IMR-90 (cell line): ENCODE data around the gene VIPR2. TPM values are rescaled to one million over a fixed set of nuclear protein-coding genes. Genes with fewer than 3 reads are reported as not detected.

ENCODE experiments used
- ATAC-seq: fragments of 200-7000 bp; cut with Tn5 transposase; 2 replicates; pipeline ENCODE4 v1.9.1; 2020; ENCODE audit warnings: low read depth, mild to moderate bottlenecking, moderate library complexity
- BruUV-seq: library from RNA; stranded (reverse); fragments of 400-500 nt; replicated peaks from 2 replicates; lab custom pipeline; 2021; lab: Mats Ljungman, UMichigan
- CTCF ChIA-PET: fragments of 300-600 bp; formaldehyde crosslinking; extraction: SDS; loops from one replicate; lab custom pipeline; 2021; ENCODE audit warnings: antibody characterized with exemption; lab: Yijun Ruan, JAX
- POLR2A ChIA-PET: fragments of 300-600 bp; sonication (Branson Sonifier 250); formaldehyde crosslinking; loops from one replicate; lab custom pipeline; 2022; ENCODE audit warnings: antibody characterized with exemption; ENCODE audit not compliant: unreplicated experiment; lab: Charles Lee
- DNase-seq: peaks from one replicate; pipeline ENCODE4 v3.0.0; 2013
- H2AFZ ChIP-seq: replicated peaks from 2 replicates; pipeline ENCODE3; 2013; ENCODE audit warnings: low read length, mild to moderate bottlenecking; ENCODE audit not compliant: poor library complexity
- H2AK5ac ChIP-seq: 2 replicates; pipeline ENCODE4 v1.6.1; 2013; ENCODE audit warnings: low read depth, low read length, inconsistent platforms
- H2AK9ac ChIP-seq: replicated peaks from 2 replicates; pipeline ENCODE3; 2013; ENCODE audit warnings: mild to moderate bottlenecking, low read depth, low read length, moderate library complexity; ENCODE audit not compliant: poor library complexity
- H2BK120ac ChIP-seq: 2 replicates; pipeline ENCODE4 v1.6.1; 2013; ENCODE audit warnings: low read depth, low read length, inconsistent platforms
- H2BK15ac ChIP-seq: 3 replicates; pipeline ENCODE4 v1.6.1; 2013; ENCODE audit warnings: low read depth, low read length, inconsistent platforms
- H2BK20ac ChIP-seq: 2 replicates; pipeline ENCODE4 v1.6.1; 2013; ENCODE audit warnings: low read depth, mild to moderate bottlenecking, inconsistent platforms, low read length, moderate library complexity
- H2BK5ac ChIP-seq: 2 replicates; pipeline ENCODE4 v1.6.1; 2013; ENCODE audit warnings: mild to moderate bottlenecking, low read depth, low read length, inconsistent platforms; ENCODE audit not compliant: poor library complexity, severe bottlenecking
- H3K14ac ChIP-seq: replicated peaks from 2 replicates; pipeline ENCODE4 v1.6.1; 2013; ENCODE audit warnings: low read depth, low read length, inconsistent platforms
- H3K18ac ChIP-seq: 2 replicates; pipeline ENCODE4 v1.6.1; 2013; ENCODE audit warnings: low read depth, low read length, control low read depth
- H3K23ac ChIP-seq: 2 replicates; pipeline ENCODE4 v1.6.1; 2013; ENCODE audit warnings: low read depth, low read length, inconsistent platforms
- H3K27ac ChIP-seq: 2 replicates; pipeline ENCODE4 v1.5.1; 2013; ENCODE audit warnings: mild to moderate bottlenecking, control low read depth, low read length; ENCODE audit not compliant: insufficient read depth
- H3K27me3 ChIP-seq: 2 replicates; pipeline ENCODE4 v1.6.1; 2013; ENCODE audit warnings: low read length; ENCODE audit not compliant: control insufficient read depth, insufficient read depth
- H3K36me3 ChIP-seq: 2 replicates; pipeline ENCODE4 v1.6.1; 2013; ENCODE audit warnings: low read length, mixed read lengths; ENCODE audit not compliant: control insufficient read depth, insufficient read depth
- H3K4ac ChIP-seq: 2 replicates; pipeline ENCODE4 v1.6.1; 2013; ENCODE audit warnings: low read depth, low read length, inconsistent platforms
- H3K4me1 ChIP-seq: 2 replicates; pipeline ENCODE4 v1.6.1; 2013; ENCODE audit warnings: low read length, mixed read lengths; ENCODE audit not compliant: control insufficient read depth, insufficient read depth
- H3K4me2 ChIP-seq: 2 replicates; pipeline ENCODE4 v1.6.1; 2013; ENCODE audit warnings: low read depth, mild to moderate bottlenecking, control low read depth, low read length, moderate library complexity
- H3K4me3 ChIP-seq: 2 replicates; pipeline ENCODE4 v1.5.1; 2013; ENCODE audit warnings: low read depth, mild to moderate bottlenecking, control low read depth, low read length, moderate library complexity; ENCODE audit not compliant: insufficient read depth
- H3K56ac ChIP-seq: 2 replicates; pipeline ENCODE4 v1.6.1; 2013; ENCODE audit warnings: low read length, inconsistent platforms; ENCODE audit not compliant: insufficient read depth; ENCODE audit errors: extremely low read depth
- H3K79me1 ChIP-seq, 2 experiments: 2 replicates each; pipeline ENCODE4 v1.6.1; 2013; ENCODE audit warnings: low read length in 2 of 2, inconsistent platforms in 1 of 2, low read depth in 1 of 2
- H3K9ac ChIP-seq: 2 replicates; pipeline ENCODE4 v1.6.1; 2013; ENCODE audit warnings: low read depth, low read length, control low read depth
- H3K9me1 ChIP-seq: 2 replicates; pipeline ENCODE4 v1.6.1; 2013; ENCODE audit warnings: low read length, inconsistent platforms; ENCODE audit not compliant: insufficient read depth
- H3K9me3 ChIP-seq: 2 replicates; pipeline ENCODE4 v1.6.1; 2013; ENCODE audit warnings: low read length; ENCODE audit not compliant: control insufficient read depth, insufficient read depth
- H4K20me1 ChIP-seq: 2 replicates; pipeline ENCODE4 v1.6.1; 2013; ENCODE audit warnings: low read length, inconsistent platforms; ENCODE audit not compliant: insufficient read depth
- H4K5ac ChIP-seq: 2 replicates; pipeline ENCODE4 v1.6.1; 2013; ENCODE audit warnings: mild to moderate bottlenecking, low read depth, low read length, control low read depth
- H4K8ac ChIP-seq, 2 experiments: 2 replicates each; pipeline ENCODE4 v1.6.1; 2013; ENCODE audit warnings: low read depth in 2 of 2, low read length in 2 of 2, control low read depth in 1 of 2, inconsistent platforms in 1 of 2
- H4K91ac ChIP-seq: 2 replicates; pipeline ENCODE4 v1.6.1; 2013; ENCODE audit warnings: low read depth, low read length, inconsistent platforms; ENCODE audit not compliant: insufficient read depth
- BHLHE40 ChIP-seq: fragments of 150-350 bp; IDR thresholded peaks from 2 replicates; pipeline ENCODE4 v1.6.1; 2016; ENCODE audit warnings: mild to moderate bottlenecking, low read depth, low read length
- CEBPB ChIP-seq: IDR thresholded peaks from 2 replicates; pipeline ENCODE4 v1.6.1; 2012; ENCODE audit warnings: low read depth, low read length, improper control_type of control experiment
- MAFK ChIP-seq: IDR thresholded peaks from 2 replicates; pipeline ENCODE4 v1.6.1; 2012; ENCODE audit warnings: low read depth, low read length, improper control_type of control experiment
- NFE2L2 ChIP-seq: fragments of 150-350 bp; IDR thresholded peaks from 2 replicates; pipeline ENCODE4 v1.6.1; 2016; ENCODE audit warnings: low read depth, mild to moderate bottlenecking, low read length
- POLR2A ChIP-seq: IDR thresholded peaks from 2 replicates; pipeline ENCODE4 v1.6.1; 2012; ENCODE audit warnings: mild to moderate bottlenecking, low read depth, low read length
- WGBS, 2 experiments: methylation state at CpG; one replicate each; pipeline versions ENCODE4 v1.1.5 to v1.1.7; 2013; ENCODE audit warnings: missing lambda C conversion rate in 2 of 2; ENCODE audit not compliant: insufficient read length in 1 of 2; ENCODE audit errors: extremely low coverage in 2 of 2; 5-methylcytosine and 5-hydroxymethylcytosine counted together
- dilution Hi-C: fragments of 300-500 bp; cut with HindIII; formaldehyde crosslinking; loops from one replicate; pipeline ENCODE4 v1.14.3; 2018; ENCODE audit warnings: low sequenced_read_pairs; ENCODE audit not compliant: unreplicated experiment
- in situ Hi-C: fragments of 300-500 bp; cut with MboI; formaldehyde crosslinking; loops from 3 replicates; pipeline ENCODE4 v1.14.3; 2019; ENCODE audit warnings: low sequenced_read_pairs, inconsistent platforms, mixed read lengths
- intact Hi-C: fragments of 100-400 bp; cut with micrococcal nuclease; formaldehyde crosslinking; loops from 2 replicates; pipeline ENCODE4 v1.10.0; 2022
- polyA plus RNA-seq, 3 experiments: library from polyadenylated mRNA; depleted of rRNA; stranded (reverse); fragments of >200 nt; gene quantifications; 2 replicates each; pipeline ENCODE4 v1.2.3, GENCODE V29; 2012; ENCODE audit warnings: low replicate concordance in 1 of 3
- total RNA-seq: library from RNA; depleted of rRNA; stranded (reverse); fragments of >200 nt; gene quantifications from 2 replicates; pipeline ENCODE4 v1.2.3, GENCODE V29; 2012
- TF ChIP-seq, protein P1 (sequence below): fragments of 150-350 bp; IDR thresholded peaks from 2 replicates; pipeline ENCODE4 v1.6.1; 2017; ENCODE audit warnings: mild to moderate bottlenecking, antibody characterized with exemption, low read length, low read depth
- TF ChIP-seq, protein P2 (sequence below): fragments of 150-350 bp; IDR thresholded peaks from 2 replicates; pipeline ENCODE4 v1.6.1; 2016; ENCODE audit warnings: low read depth, mild to moderate bottlenecking, low read length, moderate library complexity, borderline replicate concordance

VIPR2 gene
- total and polyA plus RNA-seq, 2 of the 4 experiments (the other 2 are of a cell fraction), result not detected

DNA sequence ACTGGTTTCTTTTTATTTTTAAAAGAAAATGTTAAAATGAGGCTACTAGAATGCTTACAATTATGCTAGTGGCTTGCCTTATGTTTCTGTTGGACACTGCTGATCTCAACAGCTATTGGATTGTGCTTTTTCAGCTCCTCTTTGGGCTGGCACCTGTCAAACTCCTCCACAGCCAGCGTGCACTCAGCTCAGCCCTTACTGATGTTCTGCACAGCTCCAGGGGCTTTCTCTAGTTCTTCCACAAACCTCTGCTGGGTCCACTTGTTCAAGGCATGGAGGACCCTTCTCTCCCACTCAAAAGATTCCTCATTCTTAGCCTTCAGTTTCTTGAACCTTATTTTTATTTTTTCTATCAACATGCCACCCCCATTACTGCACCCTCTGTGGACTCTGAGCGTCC, 96.0 kb downstream of the VIPR2 start:
- Histone ChIP-seq H2BK120ac (no peak overlapping the region), H3K4me3 (no peak overlapping the region), H3K4me2 (no peak overlapping the region), H3K36me3 (no peaks in the 10 kb centered on the region), H4K5ac (no peak overlapping the region), H3K14ac (no peak overlapping the region), H2BK15ac (no peak overlapping the region), H2AK9ac (no peak overlapping the region), H3K9ac (no peak overlapping the region), H2BK20ac (no peak overlapping the region), H4K8ac (no peak overlapping the region), H3K18ac (no peak overlapping the region), H3K79me1 (no peaks in the 10 kb centered on the region), H3K4ac (no peak overlapping the region), H3K27ac (no peak overlapping the region), H3K27me3 (no peaks in the 10 kb centered on the region), H2AK5ac (no peak overlapping the region), H3K56ac (no peak overlapping the region), H3K4me1 (no peaks in the 10 kb centered on the region), H2BK5ac (no peak overlapping the region), H3K9me3 (peaks cover 12% of the 10 kb centered on the region; the same call in 1 of the 2 replicates), H3K9me1 (no peaks in the 10 kb centered on the region), H2AFZ (no peak overlapping the region), H3K23ac (no peak overlapping the region), H4K91ac (no peak overlapping the region), H4K20me1 (no peaks in the 10 kb centered on the region)
- 20% methylated on average over 1 of the region's 2 CpGs; no CpG with 5 or more reads in 1 of the 2 experiments for WGBS, 2 experiments
- intact Hi-C loops, result no loop called here
- ChIA-PET POLR2A (no interaction called here), CTCF (no interaction called here)
- BruUV-seq, result no TSS peak
- TF ChIP-seq, protein P1, sequence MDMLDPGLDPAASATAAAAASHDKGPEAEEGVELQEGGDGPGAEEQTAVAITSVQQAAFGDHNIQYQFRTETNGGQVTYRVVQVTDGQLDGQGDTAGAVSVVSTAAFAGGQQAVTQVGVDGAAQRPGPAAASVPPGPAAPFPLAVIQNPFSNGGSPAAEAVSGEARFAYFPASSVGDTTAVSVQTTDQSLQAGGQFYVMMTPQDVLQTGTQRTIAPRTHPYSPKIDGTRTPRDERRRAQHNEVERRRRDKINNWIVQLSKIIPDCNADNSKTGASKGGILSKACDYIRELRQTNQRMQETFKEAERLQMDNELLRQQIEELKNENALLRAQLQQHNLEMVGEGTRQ, result no peak
- TF ChIP-seq, protein P2, sequence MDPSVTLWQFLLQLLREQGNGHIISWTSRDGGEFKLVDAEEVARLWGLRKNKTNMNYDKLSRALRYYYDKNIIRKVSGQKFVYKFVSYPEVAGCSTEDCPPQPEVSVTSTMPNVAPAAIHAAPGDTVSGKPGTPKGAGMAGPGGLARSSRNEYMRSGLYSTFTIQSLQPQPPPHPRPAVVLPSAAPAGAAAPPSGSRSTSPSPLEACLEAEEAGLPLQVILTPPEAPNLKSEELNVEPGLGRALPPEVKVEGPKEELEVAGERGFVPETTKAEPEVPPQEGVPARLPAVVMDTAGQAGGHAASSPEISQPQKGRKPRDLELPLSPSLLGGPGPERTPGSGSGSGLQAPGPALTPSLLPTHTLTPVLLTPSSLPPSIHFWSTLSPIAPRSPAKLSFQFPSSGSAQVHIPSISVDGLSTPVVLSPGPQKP, result no peak
- no peak for TF ChIP-seq POLR2A
- no peak for TF ChIP-seq NFE2L2
- TF ChIP-seq CEBPB, result no peak
- no peak for TF ChIP-seq MAFK
- no peak for TF ChIP-seq BHLHE40
- no peak for ATAC-seq
- DNase-seq, result no peak
- dilution Hi-C loops, result no loop called here
- in situ Hi-C loops, result no loop called here
